GM23338 (cell line): ENCODE measurements around the gene ZNF544. TPM values are rescaled to one million over a fixed set of nuclear protein-coding genes. Genes with fewer than 3 reads are reported as not detected.

Experiments
- ETS1 ChIP-seq: IDR thresholded peaks from 2 replicates; pipeline ENCODE4 v1.6.1; 2016; ENCODE audit warnings: antibody characterized with exemption
- NANOG ChIP-seq: IDR thresholded peaks from 2 replicates; pipeline ENCODE4 v1.6.1; 2016; ENCODE audit warnings: antibody characterized with exemption, borderline replicate concordance
- POLR2AphosphoS5 ChIP-seq: IDR thresholded peaks from 2 replicates; pipeline ENCODE4 v1.6.1; 2016; ENCODE audit warnings: antibody characterized with exemption, low read depth
- REST ChIP-seq: IDR thresholded peaks from one replicate; pipeline ENCODE4 v1.6.1; 2018; ENCODE audit warnings: antibody characterized with exemption; ENCODE audit not compliant: unreplicated experiment
- STAT1 ChIP-seq: IDR thresholded peaks from one replicate; pipeline ENCODE4 v1.6.1; 2016; ENCODE audit warnings: antibody characterized with exemption; ENCODE audit not compliant: unreplicated experiment
- ZNF331 ChIP-seq: fragments of 250-450 bp; sonication (Bioruptor Pico); IDR thresholded peaks from 2 replicates; pipeline ENCODE4 v1.5.0; 2020; ENCODE audit warnings: low read depth, mild to moderate bottlenecking, moderate library complexity
- polyA plus RNA-seq: library from polyadenylated mRNA; unstranded; fragments of >200 nt; fragmentation: Nextera tagmentation; extraction: Ambion mirVana; gene quantifications from 2 replicates; pipeline ENCODE4 v1.2.1, GENCODE V29; 2016
- total RNA-seq: library from RNA; depleted of rRNA; stranded (reverse); fragments of >200 nt; shearing (Covaris generic); gene quantifications from 2 replicates; pipeline ENCODE4 v1.2.3, GENCODE V29; 2014; rRNA removed
- TF ChIP-seq, protein P1 (sequence below), 2 experiments: fragments of 200-600 bp in 1 of 2; sonication (generic) in 1 of 2; conservative IDR thresholded peaks; 2 replicates each; pipeline versions ENCODE4 v1.5.1 to v1.6.1; 2016 to 2017; ENCODE audit warnings: antibody characterized with exemption in 2 of 2, low read depth in 2 of 2, mild to moderate bottlenecking in 2 of 2, moderate library complexity in 1 of 2

Gene ZNF544
- total and polyA plus RNA-seq, 2 experiments from 2014 or later: 29.4 to 93.9 TPM

DNA sequence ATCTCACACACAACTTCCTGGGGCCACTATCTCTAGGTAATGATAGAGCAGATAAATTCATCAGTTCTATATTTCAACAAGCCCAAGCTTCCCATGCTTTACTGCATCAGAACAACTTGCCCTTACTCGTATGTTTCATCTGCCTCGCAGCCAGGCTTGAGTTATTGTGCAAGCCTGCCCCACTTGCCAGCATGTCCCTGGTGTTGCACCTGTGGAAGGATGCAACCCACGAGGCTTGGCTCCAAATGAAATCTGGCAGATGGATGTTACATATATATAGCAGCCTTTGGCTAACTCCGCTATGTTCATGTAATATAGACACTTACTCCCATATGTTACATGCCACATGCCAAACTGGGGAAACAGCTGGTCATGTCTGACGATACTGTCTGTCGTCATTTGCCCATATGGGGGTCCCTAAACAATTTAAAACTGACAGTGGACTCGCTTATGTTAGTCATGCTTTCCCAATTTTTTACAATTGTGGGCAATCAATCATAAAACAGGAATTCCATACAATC is 82.7 kb downstream of the ZNF544 start (continued):
- TF ChIP-seq REST (no peak), NANOG (no peak), STAT1 (no peak), ETS1 (no peak), ZNF331 (no peak), POLR2AphosphoS5 (no peak)
- TF ChIP-seq, protein P1, sequence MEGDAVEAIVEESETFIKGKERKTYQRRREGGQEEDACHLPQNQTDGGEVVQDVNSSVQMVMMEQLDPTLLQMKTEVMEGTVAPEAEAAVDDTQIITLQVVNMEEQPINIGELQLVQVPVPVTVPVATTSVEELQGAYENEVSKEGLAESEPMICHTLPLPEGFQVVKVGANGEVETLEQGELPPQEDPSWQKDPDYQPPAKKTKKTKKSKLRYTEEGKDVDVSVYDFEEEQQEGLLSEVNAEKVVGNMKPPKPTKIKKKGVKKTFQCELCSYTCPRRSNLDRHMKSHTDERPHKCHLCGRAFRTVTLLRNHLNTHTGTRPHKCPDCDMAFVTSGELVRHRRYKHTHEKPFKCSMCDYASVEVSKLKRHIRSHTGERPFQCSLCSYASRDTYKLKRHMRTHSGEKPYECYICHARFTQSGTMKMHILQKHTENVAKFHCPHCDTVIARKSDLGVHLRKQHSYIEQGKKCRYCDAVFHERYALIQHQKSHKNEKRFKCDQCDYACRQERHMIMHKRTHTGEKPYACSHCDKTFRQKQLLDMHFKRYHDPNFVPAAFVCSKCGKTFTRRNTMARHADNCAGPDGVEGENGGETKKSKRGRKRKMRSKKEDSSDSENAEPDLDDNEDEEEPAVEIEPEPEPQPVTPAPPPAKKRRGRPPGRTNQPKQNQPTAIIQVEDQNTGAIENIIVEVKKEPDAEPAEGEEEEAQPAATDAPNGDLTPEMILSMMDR (conservative IDR thresholded peaks at IDR 0.05; ENCODE audit: low read depth in 2 of 2): no peak

Other genes with a start within 250 kb of the ZNF544 start
- 54.4 and 55.6 TPM in 2 replicates for gene ZNF606, start 226.1 kb upstream of the ZNF544 start, total RNA-seq
- gene ZNF606, start 226.1 kb upstream of the ZNF544 start, polyA plus RNA-seq: 11.4 and 13.6 TPM in 2 replicates
- gene ZSCAN1, start 194.9 kb upstream of the ZNF544 start, total RNA-seq: 0.93 and 1.5 TPM in 2 replicates
- gene ZSCAN1, start 194.9 kb upstream of the ZNF544 start, polyA plus RNA-seq: 3.9 and 4.9 TPM in 2 replicates
- 9.8 and 10.3 TPM in 2 replicates for gene ZNF135, start 169.6 kb upstream of the ZNF544 start, total RNA-seq
- 2.8 and 4.8 TPM in 2 replicates for gene ZNF135, start 169.6 kb upstream of the ZNF544 start, polyA plus RNA-seq
- gene ZSCAN18, start 130.7 kb upstream of the ZNF544 start, total RNA-seq: 63.9 and 75.0 TPM in 2 replicates
- 25.1 and 29.1 TPM in 2 replicates for gene ZSCAN18, start 130.7 kb upstream of the ZNF544 start, polyA plus RNA-seq
- gene ZNF329, start 78.1 kb upstream of the ZNF544 start, total RNA-seq: 15.2 and 16.9 TPM in 2 replicates
- gene ZNF329, start 78.1 kb upstream of the ZNF544 start, polyA plus RNA-seq: 2.7 and 3.3 TPM in 2 replicates
- 31.2 and 40.0 TPM in 2 replicates for gene ZNF274, start 45.9 kb upstream of the ZNF544 start, total RNA-seq
- 17.5 and 19.9 TPM in 2 replicates for gene ZNF274, start 45.9 kb upstream of the ZNF544 start, polyA plus RNA-seq
- 27.4 and 30.3 TPM in 2 replicates for gene ZNF8, start 50.0 kb downstream of the ZNF544 start, total RNA-seq
- 4.3 and 4.7 TPM in 2 replicates for gene ZNF8, start 50.0 kb downstream of the ZNF544 start, polyA plus RNA-seq
- 26.1 and 34.4 TPM in 2 replicates for gene ERVK3-1, start 76.5 kb downstream of the ZNF544 start, total RNA-seq
- 64.2 and 66.2 TPM in 2 replicates for gene ERVK3-1, start 76.5 kb downstream of the ZNF544 start, polyA plus RNA-seq
- gene ZSCAN22, start 98.1 kb downstream of the ZNF544 start, total RNA-seq: 2.7 and 2.9 TPM in 2 replicates
- gene ZSCAN22, start 98.1 kb downstream of the ZNF544 start, polyA plus RNA-seq: 0.86 and 0.99 TPM in 2 replicates
- gene A1BG, start 124.6 kb downstream of the ZNF544 start, total RNA-seq: 6.5 and 17.7 TPM in 2 replicates
- 43.5 and 50.5 TPM in 2 replicates for gene A1BG, start 124.6 kb downstream of the ZNF544 start, polyA plus RNA-seq
- 1.0 and 2.0 TPM in 2 replicates for gene ZNF497, start 133.8 kb downstream of the ZNF544 start, total RNA-seq
- 0.44 and 0.61 TPM in 2 replicates for gene ZNF497, start 133.8 kb downstream of the ZNF544 start, polyA plus RNA-seq
- gene ZNF837, start 152.1 kb downstream of the ZNF544 start, total RNA-seq: 11.0 and 11.3 TPM in 2 replicates
- gene ZNF837, start 152.1 kb downstream of the ZNF544 start, polyA plus RNA-seq: 2.2 and 3.1 TPM in 2 replicates
- gene RPS5, start 158.4 kb downstream of the ZNF544 start, total RNA-seq: 2,020 and 2,111 TPM in 2 replicates
- 734 and 753 TPM in 2 replicates for gene RPS5, start 158.4 kb downstream of the ZNF544 start, polyA plus RNA-seq
- 0.87 TPM in 1 of 2 replicates, not detected in the other for gene RNF225, start 166.7 kb downstream of the ZNF544 start, total RNA-seq
- gene RNF225, start 166.7 kb downstream of the ZNF544 start, polyA plus RNA-seq: not detected in 2 replicates
- gene ZNF584, start 179.7 kb downstream of the ZNF544 start, total RNA-seq: 8.1 and 9.1 TPM in 2 replicates
- 1.1 and 2.3 TPM in 2 replicates for gene ZNF584, start 179.7 kb downstream of the ZNF544 start, polyA plus RNA-seq
- 3.0 and 5.2 TPM in 2 replicates for gene ZNF132, start 211.2 kb downstream of the ZNF544 start, total RNA-seq
- gene ZNF132, start 211.2 kb downstream of the ZNF544 start, polyA plus RNA-seq: 1.1 and 2.2 TPM in 2 replicates
- 3.0 and 4.7 TPM in 2 replicates for gene ZNF324B, start 222.7 kb downstream of the ZNF544 start, total RNA-seq
- gene ZNF324B, start 222.7 kb downstream of the ZNF544 start, polyA plus RNA-seq: 0.50 and 0.61 TPM in 2 replicates
- 11.4 and 15.0 TPM in 2 replicates for gene ZNF324, start 238.2 kb downstream of the ZNF544 start, total RNA-seq
- 3.5 and 3.9 TPM in 2 replicates for gene ZNF324, start 238.2 kb downstream of the ZNF544 start, polyA plus RNA-seq
- 5.6 and 5.9 TPM in 2 replicates for gene ZNF446, start 247.4 kb downstream of the ZNF544 start, total RNA-seq
- 2.1 and 2.4 TPM in 2 replicates for gene ZNF446, start 247.4 kb downstream of the ZNF544 start, polyA plus RNA-seq